GM19455 (cell line): ENCODE measurements around the gene ZNF566.

Source experiments
- ATAC-seq: cut with Tn5 transposase; IDR thresholded peaks from one replicate; pipeline ENCODE4 v1.9.1; 2021; ENCODE audit not compliant: unreplicated experiment

The ZNF566 gene

DNA sequence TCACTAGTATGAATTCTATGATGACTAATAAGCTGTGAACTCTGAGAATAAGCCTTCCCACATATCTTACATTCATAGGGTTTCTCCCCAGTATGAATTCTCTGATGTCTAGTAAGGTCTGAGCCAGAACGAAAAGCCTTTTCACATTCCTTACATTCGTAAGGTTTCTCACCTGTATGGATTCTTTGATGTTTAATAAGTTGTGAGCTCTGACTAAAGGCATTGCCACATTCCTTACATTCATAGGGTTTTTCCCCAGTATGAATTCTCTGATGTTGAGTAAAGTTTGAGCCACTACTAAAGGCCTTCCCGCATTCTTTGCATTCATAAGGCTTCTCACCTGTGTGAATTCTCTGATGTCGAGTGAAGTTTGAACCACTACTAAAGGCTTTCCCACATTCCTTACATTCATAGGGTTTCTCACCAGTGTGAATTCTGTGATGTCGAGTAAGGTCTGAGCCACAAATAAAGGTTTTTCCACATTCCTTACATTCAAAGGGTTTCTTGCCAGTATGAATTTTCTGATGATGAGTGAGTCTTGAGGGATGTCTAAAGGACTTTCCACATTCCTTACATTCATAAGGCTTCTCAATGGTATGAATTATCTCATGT lies 40.2 kb downstream of the ZNF566 start:
- ATAC-seq: no peak

DNA sequence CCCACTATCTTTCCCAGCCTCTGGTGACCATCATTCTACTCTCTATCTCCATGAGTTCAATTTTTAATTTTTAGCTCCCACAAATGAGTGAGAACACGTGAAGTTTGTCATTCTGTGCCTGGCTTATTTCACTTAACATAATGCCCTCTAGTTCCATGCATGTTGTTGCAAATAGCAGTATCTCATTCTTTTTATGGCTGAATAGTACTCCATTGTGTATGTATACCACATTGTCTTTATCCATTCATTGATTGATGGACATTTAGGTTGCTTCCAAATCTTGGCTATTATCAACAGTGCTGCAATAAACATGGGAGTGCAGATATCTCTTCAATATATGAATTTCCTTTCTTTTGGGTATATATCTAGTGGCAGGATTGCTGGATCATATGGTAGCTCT lies 48.0 kb downstream of the ZNF566 start:
- ATAC-seq: no peak

DNA sequence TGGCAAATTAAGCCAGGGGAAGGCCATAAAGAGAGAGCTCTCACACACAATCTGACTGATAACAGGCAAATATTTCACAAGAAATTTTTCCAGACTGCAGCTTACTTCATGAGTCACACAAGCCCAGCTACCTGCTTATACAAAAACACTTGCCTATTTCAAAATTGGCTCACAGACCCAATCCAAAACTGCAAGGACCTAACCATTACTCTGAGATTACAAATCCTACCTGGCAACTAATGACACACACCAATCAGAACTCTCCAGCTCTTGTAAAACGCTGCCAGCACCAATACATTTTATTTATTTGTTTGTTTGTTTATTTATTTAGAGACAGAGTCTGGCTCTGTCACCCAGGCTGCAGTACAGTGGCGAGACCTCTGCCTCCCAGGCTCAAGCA lies 52.8 kb downstream of the ZNF566 start:
- ATAC-seq: no peak

DNA sequence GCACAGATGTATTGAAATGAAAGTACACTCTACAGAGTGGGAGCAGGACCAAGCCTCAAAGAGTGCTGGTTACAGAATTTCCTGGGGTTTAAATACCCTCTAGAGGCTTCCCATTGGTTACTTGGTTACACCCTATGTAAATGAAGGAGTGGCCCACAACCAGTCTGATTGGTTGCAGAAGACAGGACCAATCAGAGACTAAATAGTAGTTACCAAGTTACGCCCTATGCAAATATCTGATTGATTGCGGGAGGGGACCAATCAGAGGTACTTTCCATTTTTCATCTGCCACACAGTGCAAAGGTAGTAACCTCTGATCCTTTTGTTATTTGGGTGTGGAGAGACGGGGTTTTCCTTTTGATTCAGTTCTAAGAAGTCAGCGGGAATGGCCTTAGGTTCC lies 65.4 kb downstream of the ZNF566 start:
- no peak for ATAC-seq

DNA sequence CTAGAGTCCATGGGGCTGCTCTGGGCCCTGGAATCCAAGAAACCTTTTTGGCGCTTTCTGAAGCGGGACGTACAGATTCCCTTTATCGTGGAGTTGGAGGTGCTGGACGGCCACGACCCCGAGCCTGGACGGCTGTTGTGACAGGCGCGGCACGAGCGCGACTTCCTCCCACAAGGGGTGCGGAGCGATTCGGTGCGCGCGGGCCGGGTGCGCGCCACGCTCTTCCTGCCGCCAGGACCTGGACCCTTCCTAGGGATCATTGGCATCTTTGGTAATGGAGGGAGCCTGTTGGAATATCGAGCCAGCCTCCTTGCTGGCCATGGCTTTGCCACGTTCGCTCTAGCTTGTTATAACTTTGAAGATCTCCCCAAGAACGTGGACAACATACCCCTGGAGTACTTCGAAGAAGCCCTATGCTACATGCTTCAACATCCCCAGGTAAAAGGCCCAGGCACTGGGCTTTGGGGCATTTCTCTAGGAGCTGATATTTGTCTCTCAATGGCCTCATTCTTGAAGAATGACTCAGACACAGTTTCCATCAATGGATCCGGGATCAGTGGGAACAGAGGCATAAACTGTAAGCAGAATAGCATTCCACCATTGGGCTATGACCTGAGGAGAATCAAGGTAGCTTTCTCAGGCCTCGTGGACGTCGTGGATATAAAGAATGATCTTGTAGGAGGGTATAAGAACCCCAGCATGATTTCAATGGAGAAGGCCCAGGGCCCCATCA lies 67.4 kb downstream of the ZNF566 start:
- ATAC-seq: no peak

DNA sequence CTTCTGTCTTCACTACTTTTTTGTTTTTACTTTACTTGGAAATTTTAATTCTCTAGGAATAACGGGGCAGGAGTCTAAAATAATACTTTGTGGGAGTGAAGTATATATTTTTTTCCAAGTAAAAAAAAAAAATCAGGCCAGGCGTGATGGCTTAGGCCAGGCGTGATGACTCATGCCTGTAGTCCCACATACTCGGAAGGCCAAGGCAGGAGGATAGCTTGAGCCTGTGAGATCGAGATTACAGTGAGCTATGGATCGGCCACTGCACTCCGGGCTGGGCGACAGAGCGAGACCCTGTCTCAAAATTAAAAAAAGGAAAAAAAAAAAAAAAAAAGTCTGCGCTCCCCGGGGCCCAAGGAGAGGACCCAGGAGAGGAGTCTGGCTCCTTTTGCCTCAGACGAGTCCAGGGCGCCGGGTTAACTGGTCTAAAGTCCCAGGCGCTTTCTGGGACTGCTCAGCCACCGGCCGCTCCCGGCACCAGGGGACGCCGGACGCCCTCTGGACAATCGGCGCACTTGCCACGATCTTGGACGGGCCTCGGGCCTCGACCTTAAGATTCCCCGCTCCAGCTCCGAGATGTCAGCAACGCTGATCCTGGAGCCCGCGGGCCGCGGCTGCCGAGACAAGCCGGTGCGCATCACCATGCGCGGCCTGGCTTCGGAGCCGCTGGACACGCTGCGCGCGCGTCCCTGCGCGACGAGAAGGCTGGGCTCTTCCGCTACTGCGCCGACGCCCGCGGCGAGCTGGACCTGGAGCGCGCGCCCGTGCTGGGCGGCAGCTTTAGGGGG lies 68.2 kb downstream of the ZNF566 start:
- no peak for ATAC-seq

DNA sequence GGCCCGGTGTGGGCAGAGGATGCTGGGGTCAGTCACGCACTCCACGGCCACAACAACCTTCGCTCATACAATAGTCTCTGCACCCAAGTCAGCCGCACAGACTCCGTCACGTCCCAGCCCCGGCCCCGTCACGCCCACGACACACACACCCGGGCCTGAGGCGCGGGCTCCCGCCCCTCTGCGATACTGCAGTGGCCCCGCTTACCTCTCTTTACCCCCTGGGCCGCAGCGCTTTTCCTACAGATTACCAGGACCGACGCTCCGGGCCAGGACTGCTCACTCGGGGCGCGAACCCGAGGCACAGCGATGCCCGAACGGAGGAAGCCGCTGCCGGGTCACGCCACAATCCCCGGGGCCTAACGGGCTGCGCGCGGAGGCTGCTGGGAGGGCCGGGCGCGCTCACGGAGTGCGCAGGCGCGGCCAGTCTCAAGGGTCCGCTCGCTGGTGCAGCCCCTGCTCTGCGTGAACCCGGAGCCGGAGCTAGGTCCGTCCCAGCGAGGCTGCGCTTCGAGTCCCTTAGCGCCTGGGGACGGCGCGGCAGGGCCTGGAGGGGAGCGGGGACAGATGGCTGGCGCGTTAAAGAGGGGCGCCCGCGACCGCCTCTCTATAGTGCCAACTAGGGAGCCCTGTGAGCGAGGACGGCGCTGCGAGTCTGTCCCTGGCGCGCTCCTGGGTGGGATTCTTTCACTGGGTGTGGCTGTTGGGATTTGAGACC lies 70.9 kb downstream of the ZNF566 start, which contains the start of gene ZFP82:
Gene ZFP82, minus strand, starts transcription at position 358 of the 715 bp plus-strand sequence. CDS start 8,855 bp downstream, outside the sequence.
- ATAC-seq: peak; percentile 61

DNA sequence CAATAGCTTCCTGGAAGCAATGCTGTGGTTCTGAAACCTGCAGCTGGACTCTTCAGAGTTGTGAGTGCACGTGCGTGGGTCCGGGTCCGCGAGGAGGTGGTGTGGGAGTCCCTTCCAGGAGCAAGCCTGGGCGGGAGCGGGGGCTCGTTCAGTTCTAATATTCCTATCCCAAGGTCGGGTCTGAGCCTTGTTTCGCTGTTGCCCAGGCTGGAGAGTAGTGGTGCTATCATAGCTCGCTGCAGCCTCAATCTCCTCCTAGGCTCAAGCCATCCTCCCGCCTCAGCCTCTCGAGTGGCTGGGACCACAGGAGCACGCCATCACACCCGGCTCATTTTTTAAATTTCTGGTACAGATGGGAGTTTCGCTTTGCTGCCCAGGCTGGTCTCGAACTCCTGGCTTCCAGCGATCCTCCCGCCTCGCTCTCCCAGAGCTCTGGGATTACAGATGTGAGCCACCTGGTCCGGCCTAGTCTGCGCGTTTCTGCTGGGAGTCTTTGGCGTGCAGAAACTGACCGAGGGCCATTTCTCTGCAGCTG lies 71.5 kb downstream of the ZNF566 start:
- no peak for ATAC-seq

DNA sequence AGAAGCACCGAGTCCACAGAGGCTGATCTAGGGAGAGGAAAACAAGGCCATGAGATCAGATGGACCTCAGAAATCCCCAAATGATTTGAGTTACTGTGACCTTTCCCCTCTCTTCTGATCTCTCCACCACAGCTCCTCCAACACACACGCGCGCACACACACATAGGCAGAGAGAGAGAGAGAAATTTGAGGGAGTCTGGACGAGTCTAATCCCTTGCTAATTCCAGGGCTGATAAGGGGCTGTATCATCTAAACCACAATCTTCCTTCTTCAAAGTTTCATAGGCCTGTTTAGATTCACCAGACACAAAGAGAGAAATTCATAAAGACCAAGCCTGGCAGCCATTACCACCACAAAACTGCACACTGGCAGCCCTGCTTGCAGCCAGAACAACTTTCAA lies 79.5 kb downstream of the ZNF566 start:
- no peak for ATAC-seq

DNA sequence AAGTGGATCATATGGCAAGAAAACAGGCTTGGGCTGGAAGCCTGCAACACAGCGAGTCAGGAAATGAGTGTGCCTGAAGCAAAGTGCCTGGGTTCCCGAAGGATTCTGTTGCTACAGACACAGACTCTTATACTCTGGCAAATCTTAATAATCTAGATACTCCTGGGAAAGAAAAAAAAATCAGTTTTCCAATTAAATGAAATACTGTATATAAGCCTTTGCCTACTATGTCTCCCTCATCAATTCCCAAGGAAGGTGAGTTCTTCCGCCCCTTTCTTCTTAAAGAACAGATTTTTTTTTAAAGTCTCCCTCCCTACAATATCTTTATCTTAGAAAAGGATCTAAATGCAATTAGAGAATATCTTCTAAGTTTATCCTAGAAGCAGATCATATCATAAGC lies 81.3 kb downstream of the ZNF566 start:
- no peak for ATAC-seq

DNA sequence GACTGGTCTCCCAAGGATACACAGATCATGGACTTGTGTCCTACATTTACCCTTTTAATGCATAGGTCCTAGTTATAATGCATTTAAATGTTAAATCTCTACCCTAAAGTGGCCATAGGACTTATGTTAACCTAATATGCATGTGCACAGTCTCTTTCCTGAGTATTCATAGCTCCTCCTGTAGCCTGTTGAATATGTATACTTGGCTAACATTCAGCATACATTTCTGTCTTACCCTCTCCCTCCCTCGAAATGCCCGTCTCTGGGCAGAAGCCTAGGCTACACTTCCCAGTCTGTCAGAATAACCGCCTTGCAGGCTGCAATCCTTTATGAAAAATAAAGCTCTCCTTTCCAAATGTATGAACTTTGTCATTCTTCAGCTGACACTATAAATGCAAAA lies 84.9 kb downstream of the ZNF566 start:
- no peak for ATAC-seq

DNA sequence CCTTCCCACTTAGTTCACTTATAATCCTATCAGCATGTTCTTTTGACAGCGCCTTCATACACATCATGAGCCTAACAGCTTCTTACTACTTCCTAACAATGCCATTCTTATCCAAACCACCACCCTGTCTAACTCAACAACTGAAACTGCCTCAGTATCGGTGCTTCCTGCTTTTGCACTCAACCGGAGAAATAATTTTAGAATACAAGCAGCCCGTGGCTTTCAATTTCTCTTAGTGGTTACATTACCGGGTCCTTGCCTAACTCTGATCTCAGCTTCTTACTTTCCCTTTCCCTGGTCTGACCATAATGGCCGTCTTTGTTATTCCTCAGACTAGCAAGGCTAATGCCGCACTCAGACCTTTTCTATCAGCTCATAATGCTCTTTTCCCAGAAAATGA lies 87.9 kb downstream of the ZNF566 start:
- no peak for ATAC-seq

DNA sequence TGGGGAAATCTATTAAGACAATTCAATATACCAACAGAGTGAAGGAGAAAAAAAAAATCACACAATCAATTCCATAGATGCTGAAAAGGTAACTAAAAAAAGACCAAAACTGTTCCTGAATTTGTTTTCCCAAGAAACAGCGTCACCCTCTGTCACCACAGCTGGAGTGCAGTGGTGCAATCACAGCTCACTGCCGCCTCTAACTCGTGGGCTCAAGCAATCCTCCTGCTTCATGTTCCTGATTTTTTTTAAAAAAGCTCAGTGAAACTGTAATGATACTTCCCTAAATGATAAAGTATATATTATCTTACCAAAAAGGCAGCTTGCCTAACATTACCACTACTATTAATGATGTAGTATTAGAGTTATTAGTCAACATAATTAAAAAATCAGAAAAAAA lies 90.8 kb downstream of the ZNF566 start:
- no peak for ATAC-seq
